DMS79 treated with DMSO at 0.1 percent for 48 hours (cell line): ENCODE measurements around the gene CRTC1.
"Not testable (repeated sequence)": the region's sequence is repeated elsewhere in the genome, so short reads cannot be mapped to it uniquely, and the experiment has no call there.

Source experiments
- DNase-seq: peaks from one replicate; lab custom pipeline; 2025; lab: John Stamatoyannopoulos, UW

CRTC1 gene

GRCh38 chr19:18804139-18804601 lies 120.7 kb downstream of the CRTC1 start:
- DNase-seq, result no peak

GRCh38 chr19:18804643-18805042 lies 121.2 kb downstream of the CRTC1 start:
- DNase-seq, result no peak

GRCh38 chr19:18807861-18808331 lies 124.4 kb downstream of the CRTC1 start:
- DNase-seq, result no peak

- no peak for DNase-seq
Measured at GRCh38 chr19:18809149-18809868, 125.8 kb downstream of the CRTC1 start.

- not testable (repeated sequence) for DNase-seq
Measured at GRCh38 chr19:18811638-18812037, 128.2 kb downstream of the CRTC1 start.

GRCh38 chr19:18814063-18814462 lies 130.6 kb downstream of the CRTC1 start:
- no peak for DNase-seq

GRCh38 chr19:18815673-18816072 lies 132.2 kb downstream of the CRTC1 start:
- DNase-seq, result no peak

GRCh38 chr19:18816645-18817044 lies 133.2 kb downstream of the CRTC1 start:
- not testable (repeated sequence) for DNase-seq

GRCh38 chr19:18817574-18817973 lies 134.1 kb downstream of the CRTC1 start:
- no peak for DNase-seq

- no peak for DNase-seq
Measured at GRCh38 chr19:18828786-18829185, 145.3 kb downstream of the CRTC1 start.

- no peak for DNase-seq
Measured at GRCh38 chr19:18830488-18830887, 147.0 kb downstream of the CRTC1 start.

- DNase-seq, result peak; percentile 82
Measured at GRCh38 chr19:18831524-18832305, 148.2 kb downstream of the CRTC1 start, which contains the start of gene UPF1. UPF1 (plus strand) TSS chr19:18831959; CDS start chr19:18832210, 251 bp downstream.
